ENCODE results near the gene CDCA4. TPM values are rescaled to one million over a fixed set of nuclear protein-coding genes. Genes with fewer than 3 reads are reported as not detected.

CDCA4 gene
- total and polyA plus RNA-seq, 2 donors (not counting 1 experiment from before 2014, with no cell fraction given), result 6.3 to 11.7 TPM

GRCh38 chr14:105066240-105067071 lies 45.6 kb upstream of the CDCA4 start:
- no peaks in the 10 kb centered on the region for H3K9me3 Mint-ChIP-seq (ENCODE audit: insufficient read depth)
- peak overlapping the region; percentile 87 for H3K4me3 Mint-ChIP-seq
- CTCF ChIA-PET, result interaction anchor here (0.8 to 11.9 kb wide), 6 partner anchors 8 to 96 kb away, joined by 3 to 192 read pairs (median 14); no protein-coding TSS in a partner anchor

More at GRCh38 chr14:105066240-105067071, 45.6 kb upstream of the CDCA4 start:
- DNase-seq, result peak; percentile 49
- Histone ChIP-seq H3K4me2 (replicated peaks; ENCODE audit: low read depth, low read length, poor library complexity, severe bottlenecking) (peak overlapping the region; percentile 97), H2AFZ (ENCODE audit: insufficient read depth, low read depth, low read length, poor library complexity, severe bottlenecking) (peak overlapping the region; percentile 61), H3K9me3 (ENCODE audit: control extremely low read depth in 1 of 3, control insufficient read depth in 2 of 3, insufficient read depth in 1 of 3, low read length in 2 of 3) (no peaks in the 10 kb centered on the region), H3K27ac (ENCODE audit: low read length in 2 of 2) (peak overlapping the region; percentile 93 to 98), H3K4me1 (ENCODE audit: control insufficient read depth in 2 of 2, insufficient read depth in 2 of 2, low read length in 2 of 2) (peaks cover 78 to 95% of the 10 kb centered on the region in 2 donors), H3K4me3 (ENCODE audit: control extremely low read depth in 1 of 5, extremely low read depth in 1 of 5, insufficient read depth in 1 of 5, low read depth in 2 of 5, low read length in 4 of 5) (peak overlapping the region in 4 of 5 experiments; percentile 81 to 100 (median 94)), H4K20me1 (ENCODE audit: control insufficient read depth, insufficient read depth, low read length, poor library complexity, severe bottlenecking) (peaks cover 21% of the 10 kb centered on the region), H3K36me3 (replicated peaks in 1 of 2; ENCODE audit: control extremely low read depth in 1 of 2, control insufficient read depth in 1 of 2, extremely low read depth in 1 of 2, insufficient read depth in 2 of 2, low read length in 1 of 2) (no peaks in the 10 kb centered on the region), H3K79me2 (ENCODE audit: control insufficient read depth, insufficient read depth, low read length) (peaks cover 100% of the 10 kb centered on the region), H3K9ac (ENCODE audit: low read length) (peak overlapping the region; percentile 99), H3K27me3 (replicated peaks in 1 of 4; ENCODE audit: control extremely low read depth in 1 of 4, control insufficient read depth in 3 of 4, insufficient read depth in 4 of 4, low read length in 3 of 4) (no peaks in the 10 kb centered on the region)
- intact Hi-C loops (cut with micrococcal nuclease), result loop anchor here (5.0 to 10.0 kb wide), 2 partner anchors 314 to 418 kb away; partner anchors contain the start of genes CRIP1 and SIVA1
- Mint-ChIP-seq H3K4me1 (peaks cover 82% of the 10 kb centered on the region), H3K27ac (peak overlapping the region; percentile 98), H3K27me3 (no peaks in the 10 kb centered on the region)
- POLR2A ChIA-PET, result interaction anchor here (1.3 kb wide), 1 partner anchor 142 kb away, joined by 4 read pairs; the partner anchor contains the start of gene PLD4
- ATAC-seq (ENCODE audit: low read depth), result no peak
- 65% methylated on average over 28 of the region's 28 CpGs for WGBS (ENCODE audit: insufficient coverage)
- peak; percentile 11 for TF ChIP-seq CTCF (IDR thresholded peaks at IDR 0.05)
- no peak for TF ChIP-seq EZH2 (IDR thresholded peaks at IDR 0.05; ENCODE audit: borderline replicate concordance, insufficient read depth, low read depth, low read length, poor library complexity, severe bottlenecking)
